ENCODE results near the gene LNPK.
"Not testable (repeated sequence)": the region's sequence is repeated elsewhere in the genome, so short reads cannot be mapped to it uniquely, and the experiment has no call there.

LNPK gene

GRCh38 chr2:175990099-175990498 lies 12.0 kb downstream of the LNPK start:
- Histone ChIP-seq H2AFZ (ENCODE audit: low read depth, low read length) (no peak overlapping the region), H3K27ac (ENCODE audit: low read length) (no peak overlapping the region), H3K9ac (ENCODE audit: low read depth, low read length) (no peak overlapping the region), H3K4me2 (ENCODE audit: insufficient read depth, low read length) (no peak overlapping the region), H4K20me1 (ENCODE audit: insufficient read depth, low read length) (no peaks in the 10 kb centered on the region; the same call in 1 of the 2 replicates), H3K4me3 (ENCODE audit: low read depth in 1 of 2, low read length in 2 of 2) (no peak overlapping the region), H3K79me2 (ENCODE audit: insufficient read depth, low read length) (peaks cover 25% of the 10 kb centered on the region), H3K27me3 (ENCODE audit: insufficient read depth, low read length, poor library complexity) (no peaks in the 10 kb centered on the region), H3K4me1 (ENCODE audit: insufficient read depth, low read length) (no peaks in the 10 kb centered on the region), H3K9me3 (ENCODE audit: insufficient read depth, low read length, severe bottlenecking) (no peaks in the 10 kb centered on the region), H3K36me3 (ENCODE audit: insufficient read depth, low read length) (peaks cover 47% of the 10 kb centered on the region)
- TF ChIP-seq EZH2 (IDR thresholded peaks at IDR 0.05; ENCODE audit: borderline replicate concordance, low read depth, low read length, severe bottlenecking) (no peak), CTCF (IDR thresholded peaks at IDR 0.05; ENCODE audit: borderline replicate concordance, extremely low read depth, low read length, poor library complexity, severe bottlenecking) (no peak)
- ATAC-seq (ENCODE audit: insufficient read depth, low read depth) = no peak
- no peak for DNase-seq

DNA sequence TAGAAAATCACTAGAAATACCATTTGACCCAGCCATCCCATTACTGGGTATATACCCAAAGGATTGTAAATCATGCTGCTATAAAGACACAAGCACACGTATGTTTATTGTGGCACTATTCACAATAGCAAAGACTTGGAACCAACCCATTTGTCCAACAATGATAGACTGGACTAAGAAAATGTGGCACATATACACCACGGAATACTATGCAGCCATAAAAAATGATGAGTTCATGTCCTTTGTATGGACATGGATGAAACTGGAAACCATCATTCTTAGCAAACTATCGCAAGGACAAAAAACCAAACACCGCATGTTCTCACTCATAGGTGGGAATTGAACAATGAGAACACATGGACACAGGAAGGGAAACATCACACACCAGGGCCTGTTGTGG lies 14.9 kb downstream of the LNPK start:
- not testable (repeated sequence) for DNase-seq; H2AFZ ChIP-seq (ENCODE audit: low read depth, low read length); H3K4me1 ChIP-seq (ENCODE audit: insufficient read depth, low read length); H3K27me3 ChIP-seq (ENCODE audit: insufficient read depth, low read length, poor library complexity); H3K9me3 ChIP-seq (ENCODE audit: insufficient read depth, low read length, severe bottlenecking); H3K9ac ChIP-seq (ENCODE audit: low read depth, low read length); H4K20me1 ChIP-seq (ENCODE audit: insufficient read depth, low read length); H3K27ac ChIP-seq (ENCODE audit: low read length); H3K4me2 ChIP-seq (ENCODE audit: insufficient read depth, low read length); H3K4me3 ChIP-seq (ENCODE audit: low read depth in 1 of 2, low read length in 2 of 2); H3K79me2 ChIP-seq (ENCODE audit: insufficient read depth, low read length); ATAC-seq (ENCODE audit: insufficient read depth, low read depth)
- peaks cover 46% of the 10 kb centered on the region for H3K36me3 ChIP-seq (ENCODE audit: insufficient read depth, low read length)

GRCh38 chr2:175984846-175985245 lies 17.2 kb downstream of the LNPK start:
- DNase-seq (no peak), ATAC-seq (ENCODE audit: insufficient read depth, low read depth) (no peak)
- TF ChIP-seq EZH2 (IDR thresholded peaks at IDR 0.05; ENCODE audit: borderline replicate concordance, low read depth, low read length, severe bottlenecking) (no peak), CTCF (IDR thresholded peaks at IDR 0.05; ENCODE audit: borderline replicate concordance, extremely low read depth, low read length, poor library complexity, severe bottlenecking) (no peak)
- Histone ChIP-seq H4K20me1 (ENCODE audit: insufficient read depth, low read length) (no peaks in the 10 kb centered on the region; the same call in 1 of the 2 replicates), H3K27ac (ENCODE audit: low read length) (no peak overlapping the region), H2AFZ (ENCODE audit: low read depth, low read length) (no peak overlapping the region), H3K4me3 (ENCODE audit: low read depth in 1 of 2, low read length in 2 of 2) (no peak overlapping the region), H3K9ac (ENCODE audit: low read depth, low read length) (no peak overlapping the region), H3K27me3 (ENCODE audit: insufficient read depth, low read length, poor library complexity) (no peaks in the 10 kb centered on the region), H3K4me2 (ENCODE audit: insufficient read depth, low read length) (no peak overlapping the region), H3K4me1 (ENCODE audit: insufficient read depth, low read length) (no peaks in the 10 kb centered on the region), H3K79me2 (ENCODE audit: insufficient read depth, low read length) (0 out of 2 replicates have a peak, but pooled peaks cover 2% of the 10 kb centered on the region), H3K9me3 (ENCODE audit: insufficient read depth, low read length, severe bottlenecking) (no peaks in the 10 kb centered on the region), H3K36me3 (ENCODE audit: insufficient read depth, low read length) (peaks cover 41% of the 10 kb centered on the region)

- H3K9ac ChIP-seq (ENCODE audit: low read depth, low read length) = no peak overlapping the region
- H3K79me2 ChIP-seq (ENCODE audit: insufficient read depth, low read length) = no peaks in the 10 kb centered on the region
- ATAC-seq (ENCODE audit: insufficient read depth, low read depth) (no peak), DNase-seq (no peak)
- H3K4me3 ChIP-seq (ENCODE audit: low read depth in 1 of 2, low read length in 2 of 2) = no peak overlapping the region
- no peaks in the 10 kb centered on the region for H3K4me1 ChIP-seq (ENCODE audit: insufficient read depth, low read length)
- H4K20me1 ChIP-seq (ENCODE audit: insufficient read depth, low read length) = no peaks in the 10 kb centered on the region; the same call in 1 of the 2 replicates
- no peaks in the 10 kb centered on the region for H3K9me3 ChIP-seq (ENCODE audit: insufficient read depth, low read length, severe bottlenecking)
- no peak overlapping the region for H3K4me2 ChIP-seq (ENCODE audit: insufficient read depth, low read length)
- H3K36me3 ChIP-seq (ENCODE audit: insufficient read depth, low read length) = peaks cover 42% of the 10 kb centered on the region
- no peaks in the 10 kb centered on the region for H3K27me3 ChIP-seq (ENCODE audit: insufficient read depth, low read length, poor library complexity)
- no peak overlapping the region for H3K27ac ChIP-seq (ENCODE audit: low read length)
- no peak for TF ChIP-seq CTCF (IDR thresholded peaks at IDR 0.05; ENCODE audit: borderline replicate concordance, extremely low read depth, low read length, poor library complexity, severe bottlenecking)
- TF ChIP-seq EZH2 (IDR thresholded peaks at IDR 0.05; ENCODE audit: borderline replicate concordance, low read depth, low read length, severe bottlenecking) = no peak
- H2AFZ ChIP-seq (ENCODE audit: low read depth, low read length) = no peak overlapping the region
Observed at GRCh38 chr2:175981551-175981950, 20.5 kb downstream of the LNPK start.

All from DND-41 (cell line).